Activated B cell treated with CpG ODN at 0.5 μM for 24 hours (primary cell): ENCODE results near the gene TCF7L2. TPM values are rescaled to one million over a fixed set of nuclear protein-coding genes. Genes with fewer than 3 reads are reported as not detected.

Source experiments
- ATAC-seq: fragments of 200-7000 bp; cut with Tn5 transposase; one replicate; pipeline ENCODE4 v1.10.0; 2021; ENCODE audit warnings: low read depth, mild to moderate bottlenecking, moderate library complexity
- CTCF ChIA-PET: fragments of 350-600 bp; sonication (Branson Sonifier 250); formaldehyde crosslinking; loops from one replicate; lab custom pipeline; 2021; ENCODE audit warnings: antibody characterized with exemption; lab: Charles Lee
- POLR2A ChIA-PET: fragments of 350-600 bp; sonication (Branson Sonifier 250); formaldehyde crosslinking; loops from one replicate; lab custom pipeline; 2021; ENCODE audit warnings: antibody characterized with exemption; lab: Charles Lee
- DNase-seq: peaks from one replicate; pipeline ENCODE4 v3.0.0; 2022
- H3K27ac Mint-ChIP-seq: one replicate; pipeline ENCODE4 v1.8.0; 2020; ENCODE audit warnings: mixed read lengths
- H3K27me3 Mint-ChIP-seq: one replicate; pipeline ENCODE4 v1.8.0; 2021; ENCODE audit warnings: mixed read lengths
- H3K36me3 Mint-ChIP-seq: one replicate; pipeline ENCODE4 v1.8.0; 2021; ENCODE audit warnings: low read depth, mixed read lengths
- H3K4me1 Mint-ChIP-seq: one replicate; pipeline ENCODE4 v1.8.0; 2021; ENCODE audit warnings: mixed read lengths
- H3K4me3 Mint-ChIP-seq: one replicate; pipeline ENCODE4 v1.8.0; 2020; ENCODE audit warnings: mild to moderate bottlenecking, mixed read lengths
- H3K9me3 Mint-ChIP-seq: one replicate; pipeline ENCODE4 v1.8.0; 2020; ENCODE audit warnings: mixed read lengths
- intact Hi-C: fragments of 100-400 bp; cut with micrococcal nuclease; formaldehyde crosslinking; loops from one replicate; pipeline ENCODE4 v1.15.1; 2024
- total RNA-seq: library from RNA; stranded (reverse); gene quantifications from 2 replicates; pipeline ENCODE4 v1.2.3, GENCODE V29; 2022
- TF ChIP-seq, protein P1 (sequence below): fragments of 200-600 bp; IDR thresholded peaks from one replicate; pipeline ENCODE4 v1.8.0; 2022; ENCODE audit warnings: antibody characterized with exemption, mild to moderate bottlenecking

Gene TCF7L2
- total RNA-seq, 1 donor from 2014 or later = 2.2 TPM

DNA sequence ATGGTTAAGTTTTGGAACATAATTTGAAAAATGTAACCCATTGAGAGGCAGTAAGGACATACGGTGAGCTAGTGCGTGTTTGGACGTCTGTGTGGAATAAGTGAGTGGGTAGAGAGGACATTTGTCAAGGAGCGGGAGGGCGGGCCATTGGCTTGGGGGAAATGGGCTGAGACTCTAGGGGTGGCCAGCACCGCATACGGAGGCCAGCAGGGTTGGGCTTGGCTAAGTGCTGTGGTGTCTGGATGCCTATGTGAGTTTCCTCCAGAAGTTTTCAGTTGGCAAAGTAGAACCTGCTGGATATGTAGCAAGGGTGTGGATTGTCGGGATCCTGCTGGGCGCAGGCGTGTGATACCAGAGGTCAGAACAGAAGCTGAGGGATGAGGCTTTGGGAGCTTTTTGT, 103.0 kb downstream of the TCF7L2 start:
- Mint-ChIP-seq H3K27me3 (peaks cover 13% of the 10 kb centered on the region), H3K36me3 (no peaks in the 10 kb centered on the region), H3K4me3 (no peak overlapping the region), H3K27ac (no peak overlapping the region), H3K9me3 (no peaks in the 10 kb centered on the region), H3K4me1 (no peaks in the 10 kb centered on the region)
- ChIA-PET CTCF (no interaction called here), POLR2A (no interaction called here)
- ATAC-seq (no peak), DNase-seq (no peak)
- TF ChIP-seq, protein P1, sequence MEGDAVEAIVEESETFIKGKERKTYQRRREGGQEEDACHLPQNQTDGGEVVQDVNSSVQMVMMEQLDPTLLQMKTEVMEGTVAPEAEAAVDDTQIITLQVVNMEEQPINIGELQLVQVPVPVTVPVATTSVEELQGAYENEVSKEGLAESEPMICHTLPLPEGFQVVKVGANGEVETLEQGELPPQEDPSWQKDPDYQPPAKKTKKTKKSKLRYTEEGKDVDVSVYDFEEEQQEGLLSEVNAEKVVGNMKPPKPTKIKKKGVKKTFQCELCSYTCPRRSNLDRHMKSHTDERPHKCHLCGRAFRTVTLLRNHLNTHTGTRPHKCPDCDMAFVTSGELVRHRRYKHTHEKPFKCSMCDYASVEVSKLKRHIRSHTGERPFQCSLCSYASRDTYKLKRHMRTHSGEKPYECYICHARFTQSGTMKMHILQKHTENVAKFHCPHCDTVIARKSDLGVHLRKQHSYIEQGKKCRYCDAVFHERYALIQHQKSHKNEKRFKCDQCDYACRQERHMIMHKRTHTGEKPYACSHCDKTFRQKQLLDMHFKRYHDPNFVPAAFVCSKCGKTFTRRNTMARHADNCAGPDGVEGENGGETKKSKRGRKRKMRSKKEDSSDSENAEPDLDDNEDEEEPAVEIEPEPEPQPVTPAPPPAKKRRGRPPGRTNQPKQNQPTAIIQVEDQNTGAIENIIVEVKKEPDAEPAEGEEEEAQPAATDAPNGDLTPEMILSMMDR = no peak
- intact Hi-C loops = no loop called here

DNA sequence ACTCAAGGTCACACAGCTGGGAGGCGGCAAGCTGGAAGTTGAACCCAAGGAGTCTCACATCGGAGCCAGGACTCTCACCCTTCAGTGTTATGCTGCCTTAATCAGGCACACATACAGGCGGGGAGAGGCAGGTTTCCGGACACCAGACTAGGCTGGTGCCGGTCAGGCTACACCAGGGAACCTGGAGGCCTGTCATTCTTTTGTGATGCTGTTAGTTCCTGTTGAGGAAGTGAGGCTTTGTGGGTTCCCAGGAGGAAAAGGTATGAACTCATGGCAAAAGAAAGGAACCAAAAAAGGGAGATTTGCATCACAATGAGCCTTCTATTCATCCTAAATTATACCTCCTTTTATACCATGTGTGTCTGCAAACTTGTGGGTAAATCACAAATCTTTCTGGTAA, 103.8 kb downstream of the TCF7L2 start:
- Mint-ChIP-seq H3K27ac (no peak overlapping the region), H3K9me3 (no peaks in the 10 kb centered on the region), H3K36me3 (no peaks in the 10 kb centered on the region), H3K4me3 (no peak overlapping the region), H3K4me1 (no peaks in the 10 kb centered on the region), H3K27me3 (peaks cover 12% of the 10 kb centered on the region)
- ATAC-seq = no peak
- intact Hi-C loops = no loop called here
- POLR2A ChIA-PET = no interaction called here
- DNase-seq = no peak
- CTCF ChIA-PET = no interaction called here
- TF ChIP-seq, protein P1 = no peak

DNA sequence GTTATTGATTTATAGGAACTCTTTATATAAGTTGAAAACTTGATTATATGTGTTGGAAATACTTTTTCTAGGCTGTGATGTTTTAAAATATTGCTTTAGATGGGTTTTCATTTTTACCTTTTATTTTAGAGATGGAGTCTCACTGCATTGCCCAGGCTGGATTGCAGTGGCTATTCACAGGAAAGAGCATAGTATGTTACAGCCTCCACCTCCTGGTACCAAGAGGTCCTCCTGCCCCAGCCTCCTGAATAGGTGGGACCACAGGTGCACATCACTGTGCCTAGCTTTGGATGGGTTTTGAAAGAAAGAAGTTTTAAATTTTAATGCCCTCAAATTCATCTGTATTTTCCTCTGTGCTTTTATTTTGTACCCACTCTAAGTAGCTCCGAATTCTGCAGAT, 105.4 kb downstream of the TCF7L2 start:
- no peaks in the 10 kb centered on the region for H3K36me3 Mint-ChIP-seq
- H3K4me3 Mint-ChIP-seq = no peak overlapping the region
- no peak overlapping the region for H3K27ac Mint-ChIP-seq
- intact Hi-C loops = no loop called here
- no peaks in the 10 kb centered on the region for H3K4me1 Mint-ChIP-seq
- H3K27me3 Mint-ChIP-seq = peaks cover 12% of the 10 kb centered on the region
- H3K9me3 Mint-ChIP-seq = no peaks in the 10 kb centered on the region
- TF ChIP-seq, protein P1 = no peak
- no peak for ATAC-seq
- CTCF ChIA-PET = no interaction called here
- no peak for DNase-seq
- POLR2A ChIA-PET = no interaction called here

DNA sequence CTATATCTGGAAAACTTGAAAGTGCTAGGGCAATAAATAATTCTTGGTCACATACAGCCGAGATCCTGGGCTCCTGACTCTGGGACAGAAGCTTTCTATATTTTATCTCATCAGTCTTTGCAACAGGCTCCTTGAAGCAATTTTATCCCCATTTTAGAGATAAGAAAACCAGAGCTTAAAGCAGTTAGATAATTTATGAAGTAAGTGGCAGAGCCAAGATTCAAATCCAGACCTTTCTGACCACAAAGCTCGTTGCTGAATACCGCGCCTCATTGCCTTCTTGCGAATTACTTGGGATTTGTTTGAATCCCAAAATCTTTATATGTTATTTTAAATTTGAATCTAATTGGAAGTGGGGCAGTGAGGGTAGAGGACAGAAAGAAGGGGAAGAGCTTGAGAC, 106.0 kb downstream of the TCF7L2 start:
- Mint-ChIP-seq H3K27ac (no peak overlapping the region), H3K36me3 (no peaks in the 10 kb centered on the region), H3K9me3 (no peaks in the 10 kb centered on the region), H3K4me3 (no peak overlapping the region), H3K27me3 (peaks cover 12% of the 10 kb centered on the region), H3K4me1 (no peaks in the 10 kb centered on the region)
- no peak for DNase-seq
- ATAC-seq = no peak
- TF ChIP-seq, protein P1 = no peak
- CTCF ChIA-PET = no interaction called here
- POLR2A ChIA-PET = no interaction called here
- intact Hi-C loops = no loop called here

DNA sequence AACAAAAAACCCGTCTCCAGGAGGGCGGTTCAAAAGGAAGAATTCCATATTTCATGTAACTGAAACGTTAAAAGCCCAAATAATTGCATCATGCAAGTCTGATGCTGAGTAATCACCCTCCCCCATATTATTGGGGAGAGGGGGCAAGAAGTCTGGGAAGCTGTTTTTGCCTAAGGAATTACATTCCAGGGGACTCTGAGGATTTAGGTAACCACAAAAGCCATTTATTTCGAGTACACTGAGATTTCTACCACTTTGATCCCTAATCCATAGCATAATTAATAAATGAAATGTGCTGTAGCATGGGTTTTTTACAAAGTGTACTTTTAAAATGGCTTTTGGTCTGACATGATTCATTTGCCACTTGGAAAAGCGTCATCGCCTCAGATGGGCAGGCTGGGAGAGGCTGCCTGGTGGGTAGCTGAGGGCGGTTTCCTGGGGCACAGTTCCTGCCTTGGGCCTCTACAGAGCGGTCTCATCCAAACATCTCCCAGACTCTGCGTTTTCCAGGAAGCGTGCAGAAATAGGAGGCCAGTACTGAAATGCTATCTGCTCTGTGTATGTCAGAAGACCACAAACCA, 106.5 kb downstream of the TCF7L2 start:
- ATAC-seq (no peak), DNase-seq (no peak)
- H3K4me3 Mint-ChIP-seq = no peak overlapping the region
- H3K27me3 Mint-ChIP-seq = peaks cover 12% of the 10 kb centered on the region
- H3K9me3 Mint-ChIP-seq = no peaks in the 10 kb centered on the region
- TF ChIP-seq, protein P1 = no peak
- no peak overlapping the region for H3K27ac Mint-ChIP-seq
- no peaks in the 10 kb centered on the region for H3K4me1 Mint-ChIP-seq
- POLR2A ChIA-PET = no interaction called here
- intact Hi-C loops = no loop called here
- no peaks in the 10 kb centered on the region for H3K36me3 Mint-ChIP-seq
- CTCF ChIA-PET = no interaction called here
